Stimulated activated CD8-positive, alpha-beta memory T cell treated with anti-CD3 and anti-CD28 coated beads, Interleukin-12 subunit alpha, Interleukin-12 subunit beta, amount 100 ng/mL, for 24 hours (primary cell): ENCODE results near the gene RGS14.
A peak's percentile ranks its signal among the peaks of the same experiment; 100 is the strongest.
"Not testable (repeated sequence)": the region's sequence is repeated elsewhere in the genome, so short reads cannot be mapped to it uniquely, and the experiment has no call there.

ENCODE experiments used
- DNase-seq: peaks from one replicate; pipeline ENCODE4 v3.0.0-alpha.2; 2020; ENCODE audit errors: extremely low read depth

The RGS14 gene

GRCh38 chr5:177349762-177350161 lies 8.0 kb upstream of the RGS14 start:
- no peak for DNase-seq

GRCh38 chr5:177350776-177351391 lies 6.8 kb upstream of the RGS14 start:
- DNase-seq: no peak

GRCh38 chr5:177351392-177352329 lies 6.1 kb upstream of the RGS14 start, which contains the start of gene LMAN2:
Gene LMAN2 (minus strand): TSS chr5:177351668. CDS start chr5:177351647, 21 bp downstream.
- DNase-seq: peak; percentile 78

GRCh38 chr5:177353093-177353492 lies 4.6 kb upstream of the RGS14 start:
- DNase-seq: no peak

GRCh38 chr5:177354256-177354655 lies 3.5 kb upstream of the RGS14 start:
- no peak for DNase-seq

DNA sequence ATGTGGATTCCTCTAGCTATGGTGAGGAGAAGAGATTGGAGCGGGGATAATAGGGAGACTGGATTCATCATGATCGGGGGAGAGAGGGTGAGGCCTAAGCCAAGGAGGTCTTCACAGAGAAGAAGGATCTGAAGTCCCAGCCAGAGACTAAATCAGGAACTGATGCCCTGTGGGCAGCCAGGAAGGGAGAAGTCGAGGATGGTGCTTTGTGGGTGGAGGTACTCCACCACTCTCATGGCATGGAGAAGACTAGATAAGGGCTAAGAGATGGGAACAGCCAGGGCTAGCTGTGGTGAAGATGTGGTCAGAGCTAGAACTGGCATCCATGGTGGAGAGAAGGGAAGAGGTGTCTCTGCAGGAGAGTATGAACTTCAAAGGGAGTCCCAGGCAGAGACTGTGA lies 3.0 kb upstream of the RGS14 start:
- DNase-seq: no peak

GRCh38 chr5:177355162-177355867 lies 2.4 kb upstream of the RGS14 start:
- no peak for DNase-seq

DNA sequence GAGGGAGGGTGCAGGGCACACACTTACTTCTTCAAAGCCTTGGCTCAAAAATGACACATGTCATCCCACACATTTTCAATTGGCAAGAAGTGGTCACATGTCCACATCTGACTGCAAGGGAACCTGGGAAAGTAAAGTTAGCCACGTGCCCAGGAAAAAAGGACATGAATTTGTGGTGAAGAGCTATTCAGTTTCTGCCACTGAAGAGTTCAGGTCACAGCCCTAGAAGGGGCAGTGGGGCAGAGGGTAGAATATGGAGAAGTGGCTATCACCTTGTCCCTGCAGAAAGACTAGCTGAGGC lies 1.9 kb upstream of the RGS14 start:
- DNase-seq: no peak

DNA sequence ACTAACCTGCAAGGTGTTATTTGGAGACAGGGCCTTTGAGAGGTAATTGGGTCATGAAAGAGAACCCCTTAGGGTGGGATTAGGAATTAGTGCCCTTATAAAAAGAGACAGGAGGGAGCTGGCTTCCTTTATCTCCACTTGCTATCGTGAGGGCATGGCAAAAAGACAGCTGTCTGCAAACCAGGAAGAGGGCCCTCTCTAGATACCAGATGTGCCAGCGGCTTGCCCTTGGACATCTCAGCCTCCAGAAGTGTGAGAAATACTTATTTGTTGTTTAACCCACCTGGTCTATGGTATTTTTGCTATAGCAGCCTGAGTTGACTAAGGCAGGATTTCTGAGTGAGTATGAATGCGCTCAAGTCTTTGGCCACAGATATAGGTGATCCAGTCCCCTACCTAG lies 978 bp upstream of the RGS14 start:
- no peak for DNase-seq

GRCh38 chr5:177357146-177357458 lies 622 bp upstream of the RGS14 start:
- no peak for DNase-seq

- no peak for DNase-seq
Measured at GRCh38 chr5:177358370-177358819, 671 bp downstream of the RGS14 start.

- DNase-seq: no peak
Measured at GRCh38 chr5:177359451-177359851, 1.7 kb downstream of the RGS14 start.

DNA sequence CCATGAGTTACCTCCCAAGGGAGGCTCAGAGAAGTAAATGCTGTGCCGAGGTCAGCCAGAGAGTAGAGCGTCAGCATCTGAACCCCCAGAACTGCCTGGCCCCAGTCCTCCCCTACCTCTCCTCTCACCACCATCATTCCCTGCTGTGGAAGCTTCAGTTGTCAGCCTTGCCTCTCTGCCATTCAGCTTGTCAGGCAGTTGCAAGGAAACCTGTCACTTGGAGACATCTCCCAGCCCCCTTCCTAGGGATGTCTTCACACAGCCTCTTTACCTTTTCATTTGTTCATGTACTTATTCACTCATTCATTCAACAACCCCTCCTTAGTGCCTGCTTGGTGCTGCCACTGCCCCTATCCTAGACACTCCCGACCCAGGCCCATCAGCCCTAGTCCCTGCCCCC lies 2.1 kb downstream of the RGS14 start:
- DNase-seq: no peak

GRCh38 chr5:177360740-177361139 lies 3.0 kb downstream of the RGS14 start:
- not testable (repeated sequence) for DNase-seq

GRCh38 chr5:177361418-177362291 lies 3.9 kb downstream of the RGS14 start:
- DNase-seq: no peak

DNA sequence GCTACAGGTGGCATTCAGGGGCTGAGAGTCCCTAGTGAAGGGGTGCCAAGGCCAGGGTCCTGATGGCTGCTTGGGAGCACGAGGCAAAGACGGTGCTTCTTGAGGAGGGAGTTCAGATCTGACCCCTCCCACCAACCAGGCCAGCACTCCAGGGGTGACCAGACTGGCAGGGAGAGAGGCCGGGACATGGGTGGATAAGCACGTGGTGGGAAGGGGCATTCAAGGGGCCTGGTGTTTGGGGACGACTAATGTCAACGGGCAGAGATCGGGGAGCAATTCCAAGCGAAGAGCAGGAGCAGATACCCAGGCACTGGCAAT lies 4.5 kb downstream of the RGS14 start:
- DNase-seq: no peak

DNA sequence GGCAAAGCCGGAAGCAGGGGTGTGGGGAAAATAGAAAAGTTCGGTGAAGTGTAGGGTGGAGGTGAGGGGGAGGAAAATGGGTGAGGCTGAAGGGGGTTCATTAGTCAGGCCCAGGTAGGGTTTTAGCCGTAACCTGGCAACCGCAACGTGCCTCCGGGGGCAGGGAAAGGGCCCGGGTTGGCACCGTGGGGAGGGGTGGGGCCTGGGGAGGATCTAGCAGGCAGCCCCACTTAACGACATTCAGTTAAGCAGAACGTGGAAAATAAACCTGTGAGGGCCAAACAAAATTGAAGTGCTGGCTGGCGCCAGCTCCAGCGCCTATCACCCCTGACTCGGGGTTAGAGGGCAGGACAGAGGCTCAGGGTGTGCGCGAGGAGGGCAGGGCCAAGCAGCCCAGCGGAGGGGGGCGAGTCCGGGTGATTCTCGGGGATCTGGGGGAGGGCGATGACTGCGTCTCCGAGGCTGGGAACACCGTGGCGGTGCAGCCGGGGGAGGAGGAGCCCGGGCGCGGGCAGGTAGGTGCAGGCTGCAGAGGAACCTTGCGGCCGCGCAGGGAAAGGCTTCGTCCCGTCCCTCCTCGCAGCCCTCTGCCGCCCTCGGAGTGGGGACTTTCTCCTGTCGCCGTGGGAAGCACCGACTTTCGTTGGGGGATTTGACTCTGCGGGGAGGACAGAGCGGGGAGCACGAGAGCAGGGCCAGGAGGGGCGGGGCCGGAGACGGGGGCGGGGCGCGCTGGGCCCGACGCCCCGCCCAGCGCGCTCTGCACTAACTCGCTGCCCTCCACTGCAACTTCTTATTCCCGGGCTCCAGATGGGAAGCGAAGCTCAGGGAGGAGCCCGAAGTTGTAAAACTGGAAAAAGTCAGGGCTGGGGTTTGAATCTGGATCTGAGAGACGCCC lies 5.1 kb downstream of the RGS14 start:
- no peak for DNase-seq

- DNase-seq: no peak
Measured at GRCh38 chr5:177363565-177363964, 5.8 kb downstream of the RGS14 start.

GRCh38 chr5:177364159-177364962 lies 6.6 kb downstream of the RGS14 start:
- DNase-seq: no peak
